ENCODE results near the gene PARD3.

PARD3 gene

DNA sequence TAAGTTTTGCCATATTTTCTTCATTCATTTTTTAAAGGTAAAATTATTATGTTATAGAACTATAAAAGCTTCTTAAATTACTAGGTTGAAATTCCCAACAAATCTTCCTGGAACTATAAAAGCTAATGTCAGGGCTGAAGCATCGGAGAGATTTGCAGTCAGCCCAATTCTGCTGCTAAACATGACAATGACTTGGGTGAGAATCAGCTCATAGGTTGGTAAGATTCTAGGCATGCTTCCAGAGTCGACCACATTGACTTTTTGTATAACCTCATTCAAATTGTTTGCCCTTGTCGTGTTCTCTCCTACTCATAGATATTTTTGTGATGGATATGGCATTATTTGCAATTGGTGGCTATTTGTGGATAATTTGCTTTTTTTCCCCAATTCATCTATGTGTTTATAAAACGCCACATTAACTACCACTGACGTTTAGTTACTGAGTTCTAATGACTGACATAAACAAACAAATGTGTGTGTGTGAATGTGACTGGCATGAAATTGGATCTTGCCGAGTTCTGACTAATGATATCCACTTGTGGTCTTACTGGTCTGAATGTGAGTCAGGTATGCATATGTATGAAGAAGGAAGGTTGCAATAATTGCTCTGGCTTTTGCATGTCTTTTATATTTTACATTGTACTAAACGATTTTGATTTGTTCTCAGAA lies 579.8 kb downstream of the PARD3 start:
- no peak for DNase-seq

DNA sequence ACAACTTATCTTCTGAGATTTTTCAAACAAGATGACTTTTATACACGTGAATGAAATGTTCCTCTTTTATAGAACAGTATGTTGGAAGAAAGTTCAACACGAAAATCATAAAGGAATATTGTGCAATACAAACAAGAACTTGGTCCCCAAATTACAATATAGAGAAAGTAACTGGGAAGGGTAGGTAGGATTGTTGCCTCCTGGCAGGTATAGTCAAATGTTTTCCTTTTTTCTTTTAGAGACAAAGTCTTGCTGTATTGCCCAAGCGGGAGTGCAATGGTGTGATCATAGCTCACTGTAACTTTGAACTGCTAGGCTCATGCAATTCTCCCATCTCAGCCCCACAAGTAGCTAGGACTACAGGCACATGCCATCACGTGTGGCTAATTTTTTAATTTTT lies 582.6 kb downstream of the PARD3 start:
- DNase-seq = no peak

DNA sequence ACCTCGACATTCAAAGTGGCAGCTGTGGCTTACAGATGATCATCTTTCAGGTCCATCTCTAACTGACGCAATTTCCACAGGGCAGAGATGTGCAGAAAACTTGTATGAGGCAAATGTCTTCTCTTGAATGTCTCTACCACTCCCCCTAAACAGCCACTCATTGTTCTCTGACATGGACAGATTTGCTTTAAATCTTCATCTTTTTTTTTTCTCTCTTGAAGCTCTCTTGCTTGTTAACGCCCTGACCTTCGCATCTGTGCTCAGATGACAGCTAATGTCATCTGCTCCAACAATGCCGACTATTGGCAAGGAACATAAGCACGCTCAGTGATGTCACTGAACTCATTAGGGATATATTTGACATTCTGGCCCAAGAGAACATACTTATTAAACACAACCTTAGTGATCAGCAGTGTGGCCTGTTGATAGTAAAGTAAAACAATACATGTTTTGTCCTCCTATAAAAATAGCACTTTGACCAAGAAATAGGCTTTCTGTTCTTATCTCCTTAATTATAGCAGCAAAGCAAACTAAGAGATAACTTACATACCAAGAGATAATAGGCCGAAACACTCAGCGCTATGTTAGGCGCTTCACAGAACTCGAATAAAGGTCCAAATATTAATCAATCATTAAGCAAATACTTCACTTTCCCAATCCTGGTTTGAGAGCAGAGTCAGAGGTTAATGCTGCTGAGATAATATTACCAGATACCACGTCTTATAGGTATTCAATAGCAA lies 583.5 kb downstream of the PARD3 start:
- no peak for DNase-seq

DNA sequence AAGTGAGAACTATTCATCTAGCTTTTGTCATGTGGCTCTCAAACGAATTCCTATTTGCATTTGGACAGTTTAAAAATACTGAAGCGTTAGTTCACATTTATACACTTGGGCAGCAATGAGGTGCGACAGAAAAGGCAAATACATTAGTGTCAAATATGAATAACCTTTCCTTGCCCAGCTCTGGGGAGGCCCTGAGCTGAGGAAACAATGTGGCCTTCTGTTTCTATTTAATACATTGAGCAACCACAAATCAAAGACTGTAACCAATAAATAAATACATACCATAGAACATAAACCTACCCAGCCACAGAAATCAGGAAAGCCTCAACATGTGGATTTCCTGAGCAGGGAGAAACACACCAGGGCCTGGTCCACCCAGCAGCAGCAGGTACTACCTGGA lies 585.2 kb downstream of the PARD3 start:
- no peak for DNase-seq

DNA sequence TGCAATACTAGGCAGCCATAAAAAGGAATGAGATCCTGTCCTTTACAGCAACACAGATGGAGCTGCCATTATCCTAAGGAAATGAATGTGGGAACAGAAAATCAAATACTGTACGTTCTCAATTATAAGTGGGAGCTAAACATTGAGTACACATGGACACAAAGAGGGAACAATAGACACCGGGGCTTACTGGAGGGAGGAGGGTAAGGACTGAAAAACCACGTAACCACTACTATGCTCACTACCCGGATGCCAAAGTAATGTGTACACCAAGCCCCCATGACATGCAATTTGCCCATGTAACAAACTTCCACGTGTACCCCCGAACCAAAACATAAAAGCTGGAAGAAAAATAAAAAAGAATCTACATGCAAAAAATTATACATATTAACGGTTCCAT lies 587.0 kb downstream of the PARD3 start:
- no peak for DNase-seq

DNA sequence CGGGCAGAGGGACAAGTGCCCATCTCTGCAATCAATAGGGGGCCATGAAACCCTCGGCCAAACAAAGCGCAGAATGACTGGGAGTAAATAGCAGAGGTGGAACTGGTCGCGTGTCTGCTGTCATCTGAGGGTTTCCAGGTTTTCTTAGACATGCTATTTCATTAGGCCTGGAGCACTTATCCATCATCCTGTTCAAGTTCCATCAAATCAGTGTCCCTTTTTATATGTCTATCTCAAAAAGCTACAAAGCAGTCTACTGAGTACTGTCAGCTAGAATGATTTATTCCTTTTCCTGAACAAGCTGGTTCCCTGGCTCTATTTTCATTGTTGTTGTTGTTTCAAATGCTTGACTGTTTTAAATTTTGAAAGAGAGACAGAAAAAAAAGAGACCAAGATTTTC lies 590.5 kb downstream of the PARD3 start:
- no peak for DNase-seq

DNA sequence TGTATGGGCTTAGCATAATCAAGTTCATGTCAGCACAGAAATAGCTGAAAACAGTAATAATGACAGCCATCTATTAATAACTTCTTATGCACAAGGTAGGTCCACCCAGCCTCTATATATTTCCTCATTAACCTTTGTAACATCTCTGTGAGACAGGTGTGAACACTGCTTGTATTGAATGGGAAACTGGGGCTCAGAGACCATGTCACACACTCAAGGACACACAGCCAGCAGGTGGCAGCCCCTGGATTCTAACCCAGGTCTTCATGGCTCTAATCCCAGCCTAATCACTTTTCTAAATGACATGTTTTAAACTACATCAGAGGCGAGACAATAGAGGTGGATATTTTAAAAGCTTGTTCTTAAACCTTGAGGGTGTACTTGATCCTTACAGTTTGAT lies 591.4 kb downstream of the PARD3 start:
- DNase-seq = no peak

DNA sequence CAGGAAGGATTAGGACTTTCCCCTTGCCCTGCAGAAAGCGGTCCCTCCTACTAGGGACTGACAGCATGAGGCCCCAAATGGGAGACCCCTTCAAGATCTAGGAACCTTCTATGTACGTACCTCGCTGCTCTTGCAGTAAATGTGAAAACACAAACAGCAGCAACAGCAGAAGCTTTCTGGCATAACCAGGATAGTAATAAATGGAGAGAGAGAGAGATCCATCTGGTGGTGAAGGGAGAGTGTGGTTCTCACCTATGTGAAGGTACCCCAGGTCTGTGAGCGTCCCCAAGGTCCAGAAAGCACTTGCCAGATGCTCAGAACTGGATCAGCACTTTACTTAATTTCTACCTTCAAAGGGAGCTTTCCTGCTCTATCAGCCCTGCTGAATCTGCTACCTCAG lies 592.7 kb downstream of the PARD3 start:
- DNase-seq = no peak

DNA sequence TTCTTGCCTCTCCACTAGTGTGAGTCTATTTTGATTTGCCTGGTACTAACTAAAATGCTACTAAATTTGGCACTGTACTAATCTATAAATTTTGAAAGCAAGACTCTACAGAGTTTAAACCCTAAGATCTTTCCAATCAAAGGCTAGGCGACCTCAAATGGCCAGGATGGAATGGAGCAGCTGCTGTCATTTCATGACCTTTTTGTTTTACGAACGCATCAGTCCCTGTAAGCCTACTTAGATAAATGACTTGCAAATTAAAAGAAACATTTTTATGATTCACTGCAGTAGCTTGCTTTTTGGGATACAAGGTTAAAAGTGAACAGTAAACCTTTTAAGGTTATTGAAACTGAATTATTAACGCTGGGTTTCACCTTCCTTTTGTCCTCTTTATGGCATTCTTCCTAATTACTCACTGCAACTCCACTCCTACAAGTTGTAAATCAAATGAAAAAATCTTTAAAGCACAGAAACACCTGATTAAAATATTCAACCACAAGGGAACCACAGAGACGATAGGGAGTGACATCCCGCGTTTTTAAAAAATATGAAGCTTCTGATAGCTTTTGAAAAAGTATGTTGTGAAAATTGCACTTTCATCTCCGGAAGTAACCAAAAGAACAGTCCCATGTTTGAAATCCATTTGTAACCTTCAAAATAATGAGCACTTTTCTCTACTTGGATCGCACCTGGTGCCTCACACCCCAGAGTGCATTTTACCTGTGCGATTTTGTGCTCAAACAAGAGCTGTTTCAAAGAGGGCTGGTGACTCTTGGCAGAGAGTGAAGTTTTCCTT lies 595.1 kb downstream of the PARD3 start:
- no peak for DNase-seq

DNA sequence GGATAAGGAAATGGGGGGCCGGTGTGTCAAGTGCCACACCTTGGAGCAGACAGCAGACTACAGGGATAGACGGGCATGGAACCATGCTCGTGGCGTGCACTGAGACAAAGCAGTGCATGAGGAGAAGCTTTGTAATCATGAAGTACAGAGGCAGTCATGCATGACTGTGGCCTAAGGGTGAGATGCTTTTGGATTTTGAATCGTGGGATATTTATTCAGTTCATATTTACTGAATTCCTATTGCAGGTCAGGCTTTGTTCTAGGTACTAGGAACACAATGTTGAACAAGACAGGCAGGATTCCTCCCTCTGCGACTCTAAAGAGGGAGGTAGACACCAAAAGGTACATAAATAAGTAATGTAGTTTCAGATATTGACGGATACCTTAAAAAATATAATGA lies 597.6 kb downstream of the PARD3 start:
- no peak for DNase-seq

DNA sequence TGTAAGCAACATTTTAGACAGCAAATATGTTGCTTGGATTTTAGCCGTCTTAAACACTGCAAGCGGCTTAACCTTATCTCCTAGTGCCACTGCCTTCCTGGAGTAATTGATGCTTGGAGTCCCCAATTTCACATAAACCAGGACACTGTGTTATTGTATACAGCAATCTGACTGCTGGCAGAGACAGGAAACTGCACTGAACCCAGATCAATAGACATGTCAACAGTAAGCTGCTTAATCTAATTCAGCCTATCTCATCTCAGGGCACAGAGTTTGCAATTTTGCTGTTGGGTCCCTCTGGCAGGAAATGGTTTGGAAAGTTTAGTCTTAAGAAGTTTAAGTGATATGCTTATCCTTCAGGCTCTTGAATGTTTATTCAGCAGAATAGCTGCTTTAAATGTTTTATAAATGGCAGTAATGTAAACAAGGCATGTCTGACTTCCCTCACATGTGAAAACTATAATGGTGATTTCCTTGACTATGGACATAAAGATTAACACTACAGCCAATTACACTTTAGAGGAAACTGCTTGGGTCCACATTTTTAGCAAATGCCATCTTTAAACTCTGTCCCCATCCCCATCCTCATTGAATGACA lies 598.6 kb downstream of the PARD3 start:
- no peak for DNase-seq

DNA sequence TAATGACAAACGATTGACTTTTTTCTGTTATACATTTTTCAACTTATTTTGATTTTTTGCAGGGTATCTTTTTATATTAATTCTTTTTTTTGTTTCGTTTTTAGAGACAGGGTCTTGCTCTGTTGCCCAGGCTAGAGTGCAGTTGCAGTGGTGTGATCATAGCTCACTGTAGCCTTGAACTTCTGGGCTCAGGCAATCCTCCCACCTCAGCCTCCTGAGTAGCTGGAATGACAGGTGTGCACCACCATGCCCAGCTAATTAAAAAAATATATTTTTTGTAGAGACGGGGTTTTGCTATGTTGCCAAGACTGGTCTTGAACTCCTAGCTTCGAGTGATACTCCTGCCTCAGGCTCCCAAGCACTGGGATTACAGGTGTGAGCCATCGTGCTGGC lies 601.3 kb downstream of the PARD3 start:
- no peak for DNase-seq

DNA sequence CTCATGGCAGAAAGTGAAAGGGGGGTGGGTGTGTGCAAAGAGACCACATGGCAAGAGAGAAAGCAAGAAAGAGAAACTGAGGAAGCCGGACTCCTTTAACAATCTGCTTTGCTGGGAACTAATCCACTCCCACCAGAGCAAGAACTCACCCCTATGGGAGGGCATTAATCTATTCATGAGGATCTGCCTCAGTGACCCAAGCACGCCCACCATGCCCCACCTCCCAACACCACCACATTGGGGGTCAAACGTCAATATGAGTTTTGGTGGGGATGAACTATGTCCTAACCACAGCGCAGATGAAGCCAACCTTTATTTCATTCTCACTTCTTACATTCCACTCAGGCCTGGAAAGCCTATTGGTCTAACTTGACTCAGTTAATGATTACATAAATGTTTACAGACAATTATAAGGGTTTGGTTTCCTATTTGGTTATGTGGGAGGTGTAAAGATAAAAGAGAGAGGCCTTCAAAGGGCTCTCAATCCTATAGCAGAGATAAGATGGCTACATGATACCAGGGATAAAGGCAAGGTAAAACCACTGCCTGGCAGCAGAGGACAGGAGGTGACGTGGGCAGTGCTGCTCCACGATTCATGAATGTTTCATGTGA lies 601.8 kb downstream of the PARD3 start:
- DNase-seq = no peak

DNA sequence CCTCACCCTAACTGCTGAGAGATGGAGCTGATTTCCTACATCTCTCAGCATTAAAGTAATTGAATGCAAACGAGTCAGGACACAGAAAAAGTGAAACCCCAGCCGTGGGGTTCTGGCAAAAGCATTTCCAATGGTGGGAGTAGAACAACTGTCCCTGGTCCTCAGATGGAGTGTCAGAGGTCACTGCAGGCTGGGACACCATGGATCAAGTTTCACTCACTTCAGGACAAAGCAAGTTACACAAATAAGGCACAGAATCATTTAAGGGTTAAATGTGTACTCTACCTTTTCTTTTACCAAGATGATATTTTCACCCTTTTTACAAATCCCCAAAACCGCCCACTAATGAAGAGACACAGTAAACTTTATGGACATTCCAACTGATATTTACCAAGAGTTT lies 607.8 kb downstream of the PARD3 start:
- DNase-seq = no peak

DNA sequence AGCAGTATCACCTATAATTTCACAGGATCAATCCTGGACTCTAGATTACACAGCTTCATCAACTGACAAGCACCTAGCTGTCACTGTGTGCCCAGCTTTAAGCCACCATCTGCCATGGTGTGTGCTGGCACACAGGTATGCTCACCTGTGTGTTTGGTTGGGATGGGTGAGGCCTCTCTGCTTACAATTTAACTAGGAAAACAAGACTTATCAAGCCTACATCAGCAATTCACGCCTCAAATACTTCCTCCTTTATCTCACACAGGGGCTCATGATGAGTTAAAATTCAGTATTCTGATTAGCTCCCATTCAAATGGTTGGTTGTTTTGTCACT lies 608.2 kb downstream of the PARD3 start:
- DNase-seq = no peak

DNA sequence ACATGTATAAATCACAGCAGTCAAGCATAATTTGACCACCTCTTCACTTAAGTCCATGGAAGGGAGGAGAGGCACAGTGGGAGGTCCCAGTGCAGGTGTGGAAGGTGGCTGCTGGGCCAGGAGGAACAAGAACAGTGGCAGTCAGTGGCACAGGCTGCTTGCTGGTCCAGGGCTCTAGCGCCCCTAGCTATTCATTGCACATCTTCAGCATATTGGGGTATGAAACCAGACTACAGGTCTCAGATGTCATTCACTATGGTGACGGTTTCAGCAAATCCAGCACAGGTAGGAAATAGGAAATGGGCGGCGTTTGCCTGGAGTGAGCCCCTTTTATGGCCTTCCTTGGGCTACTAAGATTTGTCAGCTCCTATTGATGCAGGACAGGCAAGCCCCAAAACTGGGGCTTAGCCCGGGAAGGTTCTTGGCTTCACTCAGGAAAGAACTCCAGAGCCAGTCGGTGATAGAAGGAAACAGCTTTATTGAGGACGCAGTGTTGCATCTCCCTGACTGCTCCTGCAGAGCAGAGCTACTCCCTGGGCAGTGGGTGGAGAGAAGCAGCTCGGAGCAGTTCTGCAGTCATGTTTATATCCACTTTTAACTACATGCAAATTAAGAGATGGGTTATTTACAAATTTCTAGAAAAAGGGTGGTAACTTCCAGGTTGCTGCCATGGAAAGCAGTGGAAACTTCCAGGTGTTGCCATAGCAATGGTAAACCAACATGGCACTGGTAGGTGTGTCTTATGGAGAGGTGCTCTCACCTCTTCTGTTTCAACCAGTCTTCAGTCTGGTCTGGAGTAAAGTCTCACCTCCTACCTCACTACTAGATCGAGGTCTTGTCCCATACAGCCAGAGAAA lies 608.8 kb downstream of the PARD3 start:
- no peak for DNase-seq

DNA sequence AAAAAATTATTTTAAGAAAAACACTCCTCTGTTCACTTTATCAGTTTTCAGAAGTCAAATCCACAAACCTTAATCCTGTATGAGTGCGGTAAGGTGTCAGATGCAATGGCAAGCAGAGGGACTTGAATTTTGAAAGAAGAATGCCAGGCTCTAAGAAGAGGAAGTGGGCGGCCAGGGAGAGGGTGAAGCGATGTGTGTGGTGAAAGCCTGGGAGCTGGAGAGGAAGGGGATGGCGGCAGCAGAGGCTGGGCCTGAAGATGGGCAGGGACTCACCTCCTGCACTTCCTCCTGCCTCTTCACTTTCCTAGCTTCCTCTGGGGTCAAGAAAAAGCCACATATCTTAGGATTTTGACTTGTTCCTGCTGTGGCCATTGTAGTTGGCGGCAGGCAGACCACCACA lies 609.6 kb downstream of the PARD3 start:
- DNase-seq = peak; percentile 29 to 57 (median 47)

DNA sequence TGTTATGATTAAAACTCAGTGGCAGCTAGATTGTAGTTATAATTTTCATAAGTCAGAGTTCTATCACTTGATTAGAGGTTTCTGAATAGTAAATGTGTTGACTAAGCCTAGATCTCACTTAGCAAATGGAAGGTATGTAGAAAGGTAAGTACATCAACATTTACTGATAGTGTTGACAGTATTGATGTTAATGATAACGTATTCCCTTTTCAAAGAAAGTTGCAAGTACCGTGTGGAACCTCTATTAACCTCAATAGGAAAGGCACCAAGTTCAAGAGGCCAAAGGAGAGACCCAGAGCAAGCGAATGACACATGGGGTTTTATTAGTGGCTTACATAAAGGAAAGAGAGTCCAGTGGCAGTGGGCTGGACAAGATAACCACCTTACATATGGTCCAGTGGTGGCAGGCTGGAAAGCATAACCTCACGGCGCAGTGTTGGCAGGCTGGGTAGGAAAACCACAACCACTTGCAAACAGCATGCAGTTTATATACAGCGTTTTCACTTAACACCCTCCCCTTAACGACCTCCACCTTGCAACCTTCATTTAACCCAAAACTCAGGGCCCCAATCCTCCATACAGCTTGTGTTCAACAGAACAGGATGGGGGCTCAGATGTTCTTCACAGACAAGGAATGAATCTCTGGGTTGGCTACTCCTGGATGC lies 611.0 kb downstream of the PARD3 start:
- DNase-seq = no peak

DNA sequence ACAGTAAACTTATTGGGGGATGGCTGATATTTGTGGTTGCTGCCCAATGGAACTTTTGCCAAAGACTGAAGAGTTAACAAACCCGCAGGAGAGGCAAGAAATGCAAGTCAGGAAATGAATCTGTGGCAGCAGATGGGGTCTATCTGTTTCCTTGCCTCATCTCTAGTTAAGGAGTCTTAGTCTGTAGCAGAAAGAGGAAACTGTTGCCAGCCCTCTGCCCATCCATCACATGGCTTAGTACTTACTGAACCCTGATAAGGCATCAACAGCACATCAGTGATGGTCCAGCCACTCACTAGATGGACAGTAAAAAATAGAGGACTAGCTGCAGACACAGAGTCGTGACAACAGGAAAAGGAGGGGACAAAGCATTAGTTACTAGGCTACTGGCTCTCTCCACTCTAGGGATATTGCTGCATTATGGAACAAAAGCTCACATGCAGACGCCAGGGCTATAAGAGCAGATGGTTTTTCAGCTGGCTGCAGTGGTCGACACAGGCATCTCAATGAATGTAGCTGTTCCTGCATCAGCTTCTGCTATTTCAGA lies 614.7 kb downstream of the PARD3 start:
- peak in 2 of 3 donors; percentile 16 to 19 for DNase-seq

DNA sequence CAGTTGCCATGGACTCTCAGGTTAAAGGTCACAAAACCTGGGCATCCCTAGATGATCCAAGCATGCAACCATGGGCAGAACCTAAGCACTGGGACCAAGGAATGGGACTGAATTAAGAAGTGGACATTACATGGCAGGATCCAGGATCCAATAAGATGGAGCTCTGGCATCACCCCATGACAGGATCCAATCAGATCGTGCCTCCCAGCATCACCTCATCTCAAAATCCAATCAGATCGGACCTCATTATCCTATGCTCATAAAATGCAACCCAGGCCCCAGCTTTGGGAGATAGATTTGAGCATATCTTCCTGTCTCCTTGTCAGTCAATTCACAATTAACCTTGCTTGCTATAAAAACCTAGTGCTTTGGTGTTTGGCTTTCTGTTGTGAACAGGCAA lies 616.1 kb downstream of the PARD3 start:
- DNase-seq = no peak

DNA sequence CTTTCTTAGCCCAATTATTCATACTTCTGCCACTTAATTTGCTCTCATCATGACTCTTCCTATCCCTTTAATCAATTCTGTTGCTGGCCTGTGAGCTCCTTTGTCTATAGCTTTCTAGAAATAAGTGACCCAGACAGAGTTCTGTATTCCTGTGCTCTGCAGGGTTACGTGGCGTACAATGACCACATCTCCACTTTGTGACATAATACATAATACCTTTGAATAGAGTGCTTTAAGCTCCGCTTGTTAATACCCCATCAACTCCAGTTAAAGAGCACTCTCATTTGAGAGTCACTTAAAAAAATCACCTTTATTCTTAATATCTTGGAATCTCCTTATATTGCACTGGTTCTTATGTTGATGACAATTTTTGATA lies 619.0 kb downstream of the PARD3 start:
- no peak for DNase-seq

Measured in suppressor macrophage treated with lipopolysaccharide for 1 hour (primary cell).